NCI-H2227 treated with DMSO at 0.1 percent for 48 hours (cell line): Measurements from ENCODE around the gene KCNQ5.

Experiments used
- DNase-seq: peaks from one replicate; lab custom pipeline; 2025; lab: John Stamatoyannopoulos, UW

The KCNQ5 gene

DNA sequence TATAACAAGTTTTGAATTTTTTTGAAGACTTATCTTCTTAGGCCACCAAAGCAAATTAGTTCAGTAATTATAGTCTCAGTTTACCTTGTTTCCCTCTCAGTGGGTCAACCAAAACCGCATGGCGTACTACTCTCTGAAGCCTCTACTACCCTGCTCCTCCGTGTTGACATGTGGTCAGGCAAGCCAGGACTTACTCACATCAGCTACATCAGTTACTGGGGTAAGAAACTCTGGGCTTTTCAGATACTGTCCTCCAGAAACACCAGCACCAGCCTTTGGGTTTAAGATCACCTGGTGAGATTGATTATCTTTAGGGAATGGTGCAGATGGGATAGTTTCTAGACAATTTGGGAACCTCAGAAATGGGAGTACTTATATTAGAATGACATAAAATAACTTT, 55.1 kb downstream of the KCNQ5 start:
- DNase-seq: no peak

DNA sequence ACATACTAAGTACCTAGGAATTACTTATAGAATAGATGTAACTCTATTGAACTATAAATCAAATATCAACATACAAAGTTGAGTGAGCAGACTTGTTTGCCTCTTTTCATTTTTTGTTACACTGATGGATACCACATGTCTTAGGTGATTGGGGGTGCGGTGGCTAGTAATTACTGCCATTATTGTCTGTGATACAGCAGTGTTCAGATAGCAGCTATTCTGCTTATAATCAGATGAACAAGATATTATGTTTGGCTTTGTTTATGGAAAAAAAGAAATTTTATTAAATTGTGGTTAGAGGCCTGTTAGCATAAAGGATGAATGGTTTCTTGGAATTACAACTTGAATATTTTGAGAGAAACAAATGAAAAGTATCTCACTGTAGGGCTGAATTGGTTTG, 55.9 kb downstream of the KCNQ5 start:
- DNase-seq: peak; percentile 61

DNA sequence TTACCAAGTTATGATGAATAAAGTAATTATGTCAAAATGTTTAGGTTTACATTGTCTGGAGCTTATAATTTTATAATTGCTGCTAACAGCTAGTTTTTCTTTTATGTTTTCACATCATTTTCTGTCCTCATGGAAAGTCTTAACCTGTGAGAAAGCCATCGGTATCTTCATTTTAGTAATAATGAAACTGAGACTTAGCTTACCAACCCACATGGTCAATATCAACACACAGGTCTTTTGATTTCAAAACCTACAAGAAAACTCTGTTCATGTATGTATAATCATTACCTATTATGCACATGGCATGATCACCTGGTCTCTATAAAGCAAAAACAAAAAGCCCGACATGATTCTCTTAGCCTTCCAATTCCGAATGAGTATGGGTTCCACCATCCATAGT, 61.9 kb downstream of the KCNQ5 start:
- DNase-seq: no peak

DNA sequence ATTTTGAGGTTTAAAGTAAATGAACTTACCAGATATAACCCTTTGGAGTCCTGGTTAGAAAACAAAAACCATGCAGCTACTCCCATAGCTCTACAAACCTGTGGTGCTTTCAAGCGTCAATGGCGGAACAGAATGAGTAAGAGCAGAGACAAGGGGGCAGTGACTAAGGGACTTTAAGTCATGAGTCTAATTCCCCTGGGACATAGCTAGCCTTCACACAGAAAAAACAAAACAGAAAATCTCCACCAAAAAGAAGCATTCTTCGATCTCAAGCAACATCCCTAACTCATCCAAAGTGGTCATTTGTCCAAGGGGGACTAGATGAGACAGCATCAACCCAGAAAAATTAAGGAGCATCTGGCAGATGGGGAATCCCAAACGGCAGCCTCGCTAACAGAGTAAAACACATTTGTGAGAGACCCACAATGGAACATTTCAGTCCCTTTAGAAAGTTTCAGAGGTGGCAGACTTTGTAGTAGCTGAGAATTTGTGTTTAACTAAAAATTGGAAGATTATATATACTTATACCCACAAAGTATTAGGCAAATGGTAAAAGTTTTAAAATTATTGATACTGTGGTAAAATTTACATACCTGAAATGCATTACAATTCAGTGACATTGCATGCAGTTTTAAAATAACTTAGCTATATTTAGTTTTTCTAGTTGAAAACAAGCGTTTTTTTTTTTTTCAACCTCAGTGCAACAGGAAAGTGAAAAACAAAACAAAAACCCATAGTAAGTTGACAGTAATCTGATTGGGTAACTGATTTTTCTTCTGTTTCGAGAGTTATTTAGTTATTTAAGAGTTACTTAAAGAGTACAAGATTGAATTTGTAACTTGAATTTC, 67.5 kb downstream of the KCNQ5 start:
- DNase-seq: no peak

DNA sequence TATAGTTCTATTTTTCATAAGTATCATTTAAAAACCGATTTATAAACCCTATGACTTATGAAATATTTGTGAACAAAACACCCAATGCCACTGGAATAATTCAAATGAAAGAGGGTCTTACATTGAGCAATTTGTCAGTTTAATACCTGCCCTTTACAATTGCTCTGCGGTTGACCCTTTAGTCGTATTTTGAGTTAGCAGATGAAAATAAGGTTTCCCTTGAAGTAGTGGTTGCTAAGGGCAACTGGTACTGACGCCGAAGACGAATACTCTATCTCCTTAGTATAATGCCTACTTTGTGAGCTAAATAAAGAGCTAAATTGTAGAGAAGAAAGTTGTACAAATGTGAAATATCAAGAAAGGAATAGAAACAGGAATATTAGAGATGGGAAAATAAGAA, 69.4 kb downstream of the KCNQ5 start:
- DNase-seq: peak; percentile 44

DNA sequence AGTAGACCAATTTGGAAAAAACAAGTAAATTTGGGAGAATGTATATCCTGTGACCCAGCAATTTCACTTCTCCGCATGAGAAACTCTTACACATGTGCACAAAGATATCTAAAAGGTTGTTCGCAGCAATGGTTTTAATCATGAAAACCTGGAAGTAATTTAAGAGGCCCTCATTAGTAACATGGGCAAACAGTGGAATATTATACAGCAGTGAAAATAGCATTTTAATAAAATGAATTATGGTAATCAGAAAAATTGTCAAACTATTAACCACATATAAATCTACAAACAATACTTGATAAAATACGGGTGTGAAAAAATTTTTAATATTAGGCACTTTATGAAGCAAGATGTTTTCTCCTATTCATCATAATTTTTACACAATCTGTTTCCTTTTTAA, 74.2 kb downstream of the KCNQ5 start:
- DNase-seq: no peak

DNA sequence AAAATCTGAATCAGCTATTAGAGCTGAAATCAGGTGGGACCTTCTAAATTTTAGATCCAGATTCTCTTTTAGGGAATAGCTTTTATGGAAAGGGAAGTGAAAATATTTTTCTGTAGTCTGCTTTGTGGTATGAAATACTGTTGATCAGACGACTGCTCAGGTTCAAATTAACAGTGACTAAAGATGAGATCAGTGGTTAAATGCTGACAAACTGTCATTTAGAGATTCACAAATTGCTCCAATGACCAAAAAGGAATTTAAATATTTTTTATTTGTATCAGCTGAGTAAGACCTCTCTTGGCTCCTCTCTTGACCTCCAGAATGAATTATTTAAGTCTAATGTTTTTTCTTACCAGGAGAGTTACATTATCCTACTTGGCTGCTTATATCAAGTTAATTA, 77.3 kb downstream of the KCNQ5 start:
- no peak for DNase-seq

DNA sequence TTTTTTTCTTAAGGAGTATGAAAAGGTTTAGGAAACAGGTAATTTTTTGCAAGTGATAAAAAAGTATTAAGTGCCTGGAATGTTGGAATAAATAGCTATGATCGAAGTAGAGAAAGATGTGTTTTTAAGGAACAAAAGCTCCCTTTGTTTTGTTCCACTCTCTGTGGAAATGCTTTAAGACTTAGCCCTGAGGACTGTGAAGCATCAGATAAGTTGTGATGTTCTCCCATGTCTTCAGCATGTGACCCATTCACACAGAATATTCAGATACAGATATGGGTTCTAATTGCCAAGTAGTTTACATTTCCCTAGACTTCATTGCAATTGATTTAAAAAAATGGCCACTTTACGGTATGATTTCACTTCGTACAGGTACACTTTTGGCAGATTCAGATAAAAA, 80.6 kb downstream of the KCNQ5 start:
- DNase-seq: no peak

DNA sequence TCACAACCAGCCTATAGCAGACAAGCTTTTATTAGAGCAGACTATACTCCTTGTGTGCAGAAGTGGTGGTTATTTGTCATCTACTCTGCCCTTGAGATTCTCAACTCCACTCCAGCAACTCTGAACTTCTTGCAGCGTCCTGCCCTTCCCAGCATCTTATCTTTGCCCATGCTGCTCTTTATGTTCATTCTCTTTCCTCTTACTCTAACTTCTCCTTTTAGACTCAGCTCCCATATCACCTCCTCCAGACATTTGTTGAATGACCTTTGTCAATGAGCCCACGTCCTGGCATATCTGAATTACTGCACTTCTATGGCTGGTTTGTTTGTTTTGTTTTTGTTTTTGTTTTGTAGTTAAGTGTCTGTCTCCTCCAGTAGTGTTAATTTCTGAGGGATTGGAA, 81.2 kb downstream of the KCNQ5 start:
- no peak for DNase-seq

DNA sequence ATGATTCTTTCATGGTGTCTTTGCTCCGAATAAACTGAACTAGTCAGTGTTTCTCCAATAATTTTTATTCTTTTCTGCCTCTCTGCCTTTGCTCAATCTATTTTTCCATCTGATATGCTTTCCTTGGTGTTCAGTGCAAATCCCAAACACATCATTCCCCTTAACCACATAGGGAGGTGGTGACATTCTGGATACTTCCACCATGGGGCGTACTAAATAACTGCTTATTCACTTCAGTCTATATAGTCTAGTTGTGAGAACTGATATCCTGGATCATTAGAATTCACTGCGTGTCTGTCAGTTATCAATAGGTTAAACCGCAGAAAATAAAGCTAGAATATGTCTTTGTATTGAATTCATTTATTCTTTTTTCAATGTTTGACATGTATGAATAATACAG, 83.1 kb downstream of the KCNQ5 start:
- DNase-seq: no peak

DNA sequence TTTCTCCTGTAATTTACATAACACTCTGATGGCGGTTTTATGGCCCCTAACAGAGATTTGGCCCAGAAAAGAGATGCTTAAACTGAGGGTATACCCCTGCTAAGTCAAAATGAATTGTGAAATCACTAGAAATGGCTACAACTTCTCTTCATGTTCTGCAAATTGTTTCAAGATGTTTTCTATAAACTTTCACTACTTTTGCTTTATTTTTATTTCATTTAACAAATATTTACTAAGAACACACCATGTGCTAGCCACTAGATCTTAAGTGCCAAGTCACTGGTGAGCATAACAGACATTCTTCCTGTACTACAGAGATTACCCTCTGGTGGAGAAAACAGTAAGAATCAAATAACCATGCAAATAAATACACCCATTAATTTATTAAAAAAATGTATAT, 87.6 kb downstream of the KCNQ5 start:
- no peak for DNase-seq

DNA sequence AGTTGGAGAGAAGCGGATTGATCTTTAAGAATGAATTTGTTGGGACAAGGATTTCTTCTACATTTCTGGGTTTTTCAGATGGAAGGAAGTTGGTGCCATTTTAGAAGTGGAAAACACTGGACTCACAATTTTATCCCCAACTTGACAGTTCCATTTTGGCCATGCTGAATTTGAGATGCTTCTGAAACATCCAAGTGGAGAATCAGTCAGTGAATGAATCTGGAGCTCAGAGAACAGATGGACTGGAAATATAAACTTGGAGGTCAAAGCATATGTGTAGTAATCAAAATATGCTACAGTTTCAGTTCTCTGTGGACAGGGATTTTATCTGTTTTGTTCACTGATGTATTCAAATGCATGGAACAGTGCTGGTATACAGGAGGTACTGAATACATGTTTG, 89.9 kb downstream of the KCNQ5 start:
- DNase-seq: no peak

DNA sequence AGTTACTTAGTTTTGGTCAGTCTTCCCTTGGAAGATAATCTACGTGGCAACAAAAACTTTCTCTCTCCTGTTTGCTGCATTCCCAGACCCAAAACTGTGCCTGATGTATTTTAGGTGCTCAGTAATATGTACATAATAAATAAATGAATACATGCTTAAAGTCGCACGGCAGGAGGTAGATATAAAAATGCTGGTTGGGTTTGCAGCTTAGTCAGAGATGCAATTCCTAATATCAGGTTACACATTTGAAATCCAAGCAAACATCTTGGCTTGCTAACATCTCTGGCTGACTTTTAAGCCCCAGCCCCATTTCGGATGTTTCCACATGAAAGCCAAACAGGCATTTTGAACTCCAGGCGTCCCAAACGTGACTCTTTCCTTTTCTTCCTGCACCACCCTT, 91.0 kb downstream of the KCNQ5 start:
- DNase-seq: no peak

DNA sequence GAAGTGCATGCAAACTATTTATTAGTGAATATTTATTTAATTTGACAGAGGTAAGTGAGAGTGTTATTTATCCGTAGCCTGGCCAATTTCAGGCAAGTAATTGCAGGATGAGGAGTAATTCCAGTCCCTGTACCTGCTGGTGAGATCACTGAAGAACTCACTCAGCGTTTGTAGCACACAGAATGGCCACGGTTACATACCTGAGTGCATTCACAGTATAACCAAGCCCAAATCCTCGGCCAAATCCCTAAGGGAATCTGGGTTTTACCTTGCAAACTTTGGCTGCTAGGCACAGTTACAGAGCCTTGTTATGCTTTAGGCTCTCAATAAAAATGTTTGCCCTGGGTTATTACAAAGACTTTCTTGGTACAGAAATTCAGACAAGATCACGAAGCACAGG, 93.3 kb downstream of the KCNQ5 start:
- DNase-seq: no peak

DNA sequence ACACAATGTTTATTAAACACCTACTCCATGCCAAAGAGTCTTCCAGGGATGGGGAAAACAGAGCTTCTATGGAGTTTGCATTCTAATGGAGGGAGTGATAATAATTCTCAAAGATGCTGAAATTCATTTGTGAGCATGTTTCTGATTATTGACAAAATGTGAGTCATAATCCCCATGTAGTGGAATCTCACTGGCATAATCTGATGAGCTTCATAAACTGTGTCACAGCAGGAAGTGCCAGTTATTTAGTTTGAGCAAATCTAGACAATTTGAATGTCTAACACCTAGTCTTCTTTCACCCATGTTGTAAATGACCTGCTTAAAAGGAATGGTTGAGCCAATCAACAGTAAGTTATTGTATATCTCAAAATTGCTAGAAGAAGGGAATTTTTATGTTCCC, 95.1 kb downstream of the KCNQ5 start:
- no peak for DNase-seq

DNA sequence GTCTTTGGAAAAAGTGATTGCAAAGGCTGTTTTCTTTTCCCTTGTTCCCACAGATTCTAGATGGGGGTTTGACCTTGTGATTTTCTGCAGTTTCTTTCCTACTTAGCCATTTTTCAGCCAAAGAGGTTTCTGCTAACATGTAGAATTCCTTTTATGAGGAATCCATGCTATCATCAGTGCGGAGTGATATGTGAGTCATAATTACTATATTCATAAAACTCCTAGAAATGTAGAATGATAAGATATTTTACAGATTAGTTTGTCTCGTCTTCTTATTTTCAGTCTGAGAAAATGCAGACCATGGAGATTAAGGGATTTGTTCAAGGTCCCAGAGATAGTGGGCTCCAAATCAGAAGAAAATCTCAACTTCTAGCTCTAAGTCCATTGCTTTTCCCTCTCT, 98.6 kb downstream of the KCNQ5 start:
- no peak for DNase-seq

DNA sequence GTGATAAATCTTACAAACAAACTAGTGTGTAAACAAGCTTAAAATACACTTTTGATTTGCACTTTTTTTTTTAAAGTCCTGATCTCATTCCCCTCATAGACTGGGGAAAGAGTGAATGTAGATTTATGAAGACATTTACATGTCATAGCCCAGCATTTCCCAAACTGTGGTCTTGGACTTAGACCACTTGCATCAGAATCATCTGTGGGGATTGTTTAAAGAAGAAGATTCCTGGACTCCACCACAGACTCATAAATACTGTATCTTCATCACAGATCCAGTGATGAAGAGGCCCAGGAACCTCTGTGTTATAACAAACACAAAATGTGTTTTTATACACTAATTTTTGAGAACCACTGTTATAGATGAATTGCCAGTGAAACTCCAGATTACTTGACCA, 99.5 kb downstream of the KCNQ5 start:
- DNase-seq: no peak

DNA sequence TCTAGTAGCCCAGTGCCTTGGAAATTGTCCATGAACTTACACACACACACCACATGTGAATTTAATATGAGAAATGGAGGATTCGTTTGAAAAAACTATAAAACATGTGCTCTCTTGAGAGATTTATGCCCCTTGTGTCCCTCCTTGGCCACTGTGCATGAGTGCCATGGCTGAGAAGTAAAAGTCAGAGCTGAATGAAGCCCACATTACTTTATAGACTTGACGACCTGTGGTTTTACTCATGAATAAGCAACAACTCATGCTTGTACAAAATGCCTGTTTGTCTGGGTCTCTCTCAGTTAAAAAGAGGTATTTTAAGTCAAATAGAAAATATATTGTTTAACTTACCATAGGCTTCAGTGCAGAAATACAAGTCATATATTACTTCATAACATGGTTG, 102.7 kb downstream of the KCNQ5 start:
- peak; percentile 7 for DNase-seq

DNA sequence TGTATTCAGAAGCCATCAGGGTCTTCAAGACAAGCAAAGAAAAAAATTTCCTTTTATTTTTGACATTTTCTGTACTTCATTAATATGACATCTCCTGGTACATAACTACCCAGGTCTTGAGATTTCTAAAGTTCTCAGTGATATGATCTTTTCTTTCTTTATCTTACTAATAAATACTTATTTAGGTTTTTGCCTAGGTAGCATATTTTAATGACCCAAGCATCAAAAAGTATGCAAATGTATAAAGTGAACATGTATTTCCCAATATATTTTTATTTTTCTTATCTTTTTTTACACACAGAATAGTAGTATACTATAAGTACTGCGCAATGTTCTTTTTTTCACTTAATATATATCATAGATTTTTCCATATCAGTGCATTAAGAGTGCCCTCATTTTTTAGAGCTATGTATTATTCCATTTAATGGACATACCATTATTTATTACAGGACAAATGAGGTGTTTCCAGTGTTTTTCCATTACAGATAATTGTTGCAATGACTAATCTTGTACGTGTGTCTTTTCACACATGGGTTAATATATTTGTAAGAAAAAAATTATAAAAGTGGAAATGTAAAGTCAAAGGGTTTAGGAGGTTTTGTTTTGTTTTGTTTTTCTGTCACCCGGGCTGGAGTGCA, 107.0 kb downstream of the KCNQ5 start:
- DNase-seq: no peak

DNA sequence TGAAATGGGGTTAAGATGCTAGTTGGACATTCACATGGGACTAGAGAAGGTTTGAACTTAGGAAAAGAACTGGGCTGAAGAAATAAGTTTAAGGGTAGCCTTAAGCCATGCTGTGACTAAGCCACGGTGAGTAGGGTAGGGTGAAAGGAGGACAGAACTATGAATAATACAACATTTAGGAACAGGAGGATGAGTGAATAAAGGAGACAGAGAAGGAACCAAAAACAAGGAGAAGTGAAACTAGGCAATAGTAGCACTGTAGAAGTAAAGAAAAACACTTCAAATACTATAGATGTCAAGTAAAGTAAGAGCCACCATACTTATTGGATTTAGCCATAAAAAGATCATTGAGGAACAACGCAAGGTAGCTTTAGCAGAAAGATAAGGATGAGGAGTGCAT, 111.2 kb downstream of the KCNQ5 start:
- no peak for DNase-seq

DNA sequence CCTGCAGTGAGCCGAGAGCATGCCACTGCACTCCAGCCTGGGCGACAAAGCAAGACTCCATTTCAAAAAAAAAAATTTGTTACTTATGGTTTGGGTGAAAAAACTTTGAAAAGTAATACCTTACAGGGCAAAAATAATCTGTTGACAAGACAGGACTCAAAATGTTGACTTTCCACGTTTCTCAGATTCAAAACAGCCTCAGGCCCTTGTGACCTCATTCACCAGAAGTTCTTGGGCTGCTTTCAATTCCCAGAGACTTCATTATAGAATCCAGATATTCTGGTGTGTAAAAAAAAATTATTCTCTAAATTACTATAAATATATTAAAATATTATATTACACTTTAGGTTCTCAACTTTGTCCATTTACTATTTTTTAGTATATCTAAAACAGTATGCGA, 116.2 kb downstream of the KCNQ5 start:
- no peak for DNase-seq

DNA sequence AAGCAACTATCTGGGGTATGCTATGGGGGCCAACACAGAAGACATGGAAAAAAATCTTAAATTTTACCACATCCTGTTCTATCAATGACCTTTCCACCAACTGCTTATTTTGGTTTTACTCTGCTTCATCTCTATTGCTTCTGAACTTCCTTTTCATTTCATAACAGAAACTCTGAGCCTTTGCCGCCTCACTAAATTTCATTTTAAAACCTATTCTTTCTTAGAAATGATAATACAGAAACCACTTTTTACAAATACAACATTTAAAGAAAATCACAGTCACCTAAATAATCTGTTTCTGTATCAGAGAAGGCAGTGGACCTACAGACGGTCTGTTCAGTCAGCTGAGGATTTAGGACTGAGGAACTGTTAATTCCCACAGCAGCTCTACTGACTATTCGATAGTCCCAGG, 117.5 kb downstream of the KCNQ5 start:
- no peak for DNase-seq

DNA sequence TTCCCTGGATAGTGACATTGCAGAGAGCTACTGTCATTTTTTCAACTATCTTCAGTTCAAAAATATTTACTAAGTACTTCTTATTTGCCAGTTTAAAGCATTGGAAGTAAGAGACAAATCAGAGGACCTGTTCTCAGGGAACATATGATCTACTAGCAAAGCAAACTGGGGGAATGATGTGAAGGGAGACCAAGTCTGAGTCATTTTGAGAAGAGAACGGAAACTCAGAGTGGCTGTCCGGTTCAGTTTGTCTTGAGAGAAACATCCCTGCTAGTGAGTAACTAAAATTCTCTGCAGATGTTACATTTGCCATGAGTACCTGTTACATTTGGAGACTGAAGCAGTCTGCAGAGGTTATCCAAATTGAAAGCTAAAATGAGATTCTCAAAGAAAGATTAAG, 118.3 kb downstream of the KCNQ5 start:
- no peak for DNase-seq

DNA sequence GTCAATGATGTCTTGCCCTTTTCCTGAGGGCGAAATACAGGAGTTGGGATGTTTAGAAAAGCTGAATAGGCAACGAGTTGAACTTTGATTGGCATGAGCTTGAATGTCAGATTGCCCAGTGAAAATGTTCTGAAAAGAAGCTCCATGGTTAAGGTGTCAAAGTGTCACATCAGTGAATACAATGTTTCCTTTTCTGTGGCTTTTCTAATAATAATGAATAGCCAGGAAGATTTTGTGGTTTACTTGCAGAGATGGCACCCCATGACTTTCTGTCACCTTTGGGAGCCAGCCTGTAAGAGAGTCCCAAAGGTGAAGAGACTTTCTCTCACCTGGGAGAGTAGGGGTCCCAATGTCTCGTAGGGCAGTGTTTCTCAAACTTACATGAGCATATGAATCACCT, 119.2 kb downstream of the KCNQ5 start:
- DNase-seq: no peak
